GM18508 (cell line): ENCODE measurements around the gene NUMA1.

Experiments
- ATAC-seq: cut with Tn5 transposase; IDR thresholded peaks from one replicate; pipeline ENCODE4 v1.9.1; 2021; ENCODE audit warnings: moderate number of reproducible peaks; ENCODE audit not compliant: insufficient read depth, unreplicated experiment

NUMA1 gene

DNA sequence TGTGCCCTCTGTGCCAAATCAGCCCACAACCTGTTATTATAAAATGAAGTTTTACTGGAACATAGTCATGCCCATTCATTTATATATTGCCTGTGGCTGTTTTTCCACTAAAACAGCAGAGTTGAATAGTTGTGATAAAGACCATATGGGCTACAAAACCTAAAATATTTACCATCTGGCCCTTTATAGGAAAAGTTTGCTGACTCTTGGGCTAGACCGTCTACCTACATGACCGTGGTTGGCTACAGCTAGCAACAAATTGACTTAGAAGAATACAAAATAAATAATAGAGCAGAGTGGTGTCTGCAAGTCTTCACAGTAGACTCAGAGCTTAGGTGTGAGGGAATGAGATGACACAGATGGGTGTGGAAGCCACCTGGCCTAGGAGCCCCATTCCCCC is 92.8 kb downstream of the NUMA1 start:
- no peak for ATAC-seq

DNA sequence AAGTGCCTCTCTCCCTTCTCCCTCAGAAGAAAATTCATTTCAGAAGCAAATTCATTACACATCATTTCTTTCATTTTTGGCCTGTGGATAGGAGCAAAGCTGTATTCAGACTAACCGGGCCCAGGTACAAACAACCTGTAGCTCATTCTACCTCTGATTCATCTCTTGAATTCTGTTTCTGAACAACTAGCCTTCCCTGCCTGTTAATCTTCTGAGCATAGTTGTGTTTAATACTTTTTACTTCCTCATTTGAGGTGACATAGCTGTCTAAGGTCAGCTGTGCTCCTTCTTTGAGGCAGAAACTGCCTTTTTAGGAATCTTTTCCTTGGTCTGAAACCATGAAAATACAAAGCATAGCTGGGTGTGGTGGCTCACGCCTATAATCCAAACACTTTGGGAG is 94.2 kb downstream of the NUMA1 start:
- no peak for ATAC-seq

- ATAC-seq, result no peak
Observed at GRCh38 chr11:71979602-71980001, 100.7 kb downstream of the NUMA1 start.

- ATAC-seq, result no peak
Observed at GRCh38 chr11:71979094-71979493, 101.2 kb downstream of the NUMA1 start.

DNA sequence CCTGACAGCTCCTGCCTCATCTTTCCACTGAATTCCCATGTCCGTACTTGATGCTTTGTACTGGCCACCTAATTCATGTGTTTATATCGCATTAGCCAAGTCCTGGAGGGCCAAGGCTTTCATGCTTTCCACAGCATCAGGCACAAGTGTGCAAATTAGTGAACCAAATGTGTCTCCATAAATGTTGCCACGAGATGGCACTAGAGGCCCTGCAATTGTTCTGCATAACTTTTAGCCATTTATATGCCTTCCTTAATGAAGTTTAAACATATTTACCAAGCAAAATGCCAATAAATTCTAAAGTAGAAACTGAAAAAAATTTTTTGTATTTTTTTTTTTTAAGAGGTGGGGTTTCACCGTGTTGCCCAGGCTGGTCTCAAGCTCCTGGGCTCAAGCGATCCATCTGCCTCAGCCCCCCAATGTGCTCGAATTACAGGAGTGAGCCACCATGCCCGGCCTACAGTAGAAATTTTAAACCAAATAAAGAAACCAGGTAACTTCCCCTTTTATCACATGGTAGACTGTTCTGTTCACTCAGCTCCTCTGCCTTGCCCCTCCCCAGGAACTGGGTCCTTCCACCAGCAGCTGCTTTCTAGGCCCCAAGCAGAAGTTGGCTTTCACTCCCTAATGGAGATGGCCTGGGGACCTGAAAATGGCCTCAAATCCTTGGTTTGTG is 102.5 kb downstream of the NUMA1 start:
- no peak for ATAC-seq

DNA sequence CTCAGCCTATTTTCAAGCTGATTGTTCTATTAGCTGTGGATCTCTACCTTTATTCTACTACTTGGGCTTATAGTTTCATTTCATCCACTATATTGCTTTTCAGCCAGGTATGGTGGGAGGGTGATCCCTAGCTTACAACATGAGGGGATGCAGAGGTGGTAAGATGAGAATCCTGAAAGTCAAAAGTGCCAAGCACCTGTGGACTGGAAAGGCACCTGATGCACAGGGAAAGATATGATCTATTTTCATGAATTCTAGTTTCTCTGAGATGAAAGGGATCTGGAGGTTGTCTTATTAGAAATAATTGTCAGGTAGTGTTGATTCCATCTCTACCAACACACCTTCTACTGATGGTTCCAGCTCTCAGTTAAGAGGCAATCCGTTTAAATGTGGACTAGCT is 103.3 kb downstream of the NUMA1 start:
- no peak for ATAC-seq

GRCh38 chr11:71976551-71976950 is 103.8 kb downstream of the NUMA1 start:
- ATAC-seq, result no peak

- ATAC-seq, result no peak
Observed at GRCh38 chr11:71971680-71972079, 108.7 kb downstream of the NUMA1 start.

DNA sequence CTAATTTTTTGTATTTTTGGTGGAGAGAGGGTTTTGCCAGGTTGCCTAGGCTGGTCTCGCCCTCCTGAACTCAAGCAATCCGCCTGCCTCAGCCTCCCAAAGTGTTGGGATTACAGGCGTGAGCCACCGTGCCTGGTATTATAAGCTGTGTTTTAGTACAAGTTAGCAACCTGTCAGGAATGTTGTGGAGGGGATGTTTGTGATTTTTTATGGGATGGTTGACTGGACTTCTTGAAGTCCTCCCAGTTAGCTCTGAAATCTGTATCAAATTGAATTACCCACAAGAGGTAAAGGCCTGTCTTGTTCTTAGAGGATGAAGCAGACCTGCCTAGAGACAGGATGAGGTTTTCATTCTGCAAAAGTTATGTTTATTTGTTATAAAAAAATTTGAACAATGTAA is 115.7 kb downstream of the NUMA1 start:
- ATAC-seq, result no peak

DNA sequence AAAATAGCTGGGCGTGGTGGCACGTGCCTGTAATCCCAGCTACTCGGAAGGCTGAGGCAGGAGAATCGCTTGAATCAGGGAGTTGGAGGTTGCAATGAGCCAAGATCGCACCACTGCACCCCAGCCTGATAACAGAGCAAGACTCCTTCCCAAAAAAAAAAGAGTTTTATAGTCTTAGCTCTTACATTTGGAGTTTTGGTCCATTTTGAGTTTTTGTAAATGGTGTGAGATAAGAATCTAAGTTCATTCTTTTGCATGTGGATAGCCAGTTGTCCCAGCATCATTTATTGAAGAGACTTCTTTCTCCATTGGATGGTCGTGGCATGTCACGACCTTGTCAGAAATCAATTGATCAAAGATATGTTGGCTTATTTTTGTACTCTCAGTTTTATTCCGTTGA is 116.9 kb downstream of the NUMA1 start:
- no peak for ATAC-seq

- no peak for ATAC-seq
Observed at GRCh38 chr11:71962428-71963038, 117.8 kb downstream of the NUMA1 start.

DNA sequence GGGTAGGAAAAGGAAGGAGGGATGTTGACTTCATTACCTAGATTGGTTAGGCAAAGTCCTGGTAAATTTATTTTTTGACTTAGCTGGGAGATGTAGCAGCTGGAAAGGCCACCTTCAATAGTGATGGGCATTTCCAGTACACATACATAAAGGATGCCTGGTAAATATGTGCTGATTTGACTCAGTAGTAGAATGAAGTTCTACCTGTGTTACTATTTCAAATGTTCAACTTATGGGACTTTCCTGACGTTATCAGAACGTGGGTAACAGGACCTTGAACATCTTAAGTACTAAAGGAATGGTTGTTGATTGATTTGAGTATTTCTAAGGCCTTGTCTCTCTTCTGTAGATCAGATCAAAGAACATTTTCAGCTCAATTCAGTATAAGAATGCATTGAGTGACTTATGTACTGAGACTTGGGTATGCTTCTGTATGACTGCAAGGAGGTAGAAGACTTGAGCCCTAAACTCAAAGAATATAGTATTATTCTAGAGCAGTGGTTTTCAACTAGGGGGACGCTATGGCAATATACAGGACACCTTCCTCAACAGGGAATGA is 124.4 kb downstream of the NUMA1 start:
- no peak for ATAC-seq
